Cardiac muscle cell (in vitro differentiated cells and primary cell): ENCODE measurements around the gene ABCA8. TPM values are rescaled to one million over a fixed set of nuclear protein-coding genes. Genes with fewer than 3 reads are reported as not detected.
"Not testable (repeated sequence)": the region's sequence is repeated elsewhere in the genome, so short reads cannot be mapped to it uniquely, and the experiment has no call there.

Experiments
- DNase-seq, 2 donors: peaks; one replicate each; pipeline versions ENCODE4 v3.0.0 to v3.0.0-alpha.2; 2010 to 2017; ENCODE audit warnings: low read depth in 1 of 2, low spot score in 1 of 2
- H3K27ac ChIP-seq: fragments of 200-600 bp; sonication (generic); 2 replicates; pipeline ENCODE4 v1.5.1; 2016
- H3K27me3 ChIP-seq: fragments of 200-600 bp; sonication (generic); 2 replicates; pipeline ENCODE4 v1.6.0; 2016; ENCODE audit warnings: control low read depth
- H3K36me3 ChIP-seq: fragments of 200-600 bp; sonication (generic); 2 replicates; pipeline ENCODE4 v1.5.1; 2016; ENCODE audit warnings: control low read depth
- H3K4me1 ChIP-seq: fragments of 200-600 bp; sonication (generic); 2 replicates; pipeline ENCODE4 v1.8.1; 2017; ENCODE audit warnings: low read depth, mild to moderate bottlenecking, mixed run types
- H3K4me3 ChIP-seq: fragments of 200-600 bp; sonication (generic); 2 replicates; pipeline ENCODE4 v1.5.1; 2016; ENCODE audit warnings: mild to moderate bottlenecking
- H3K9me3 ChIP-seq: fragments of 200-600 bp; sonication (generic); 2 replicates; pipeline ENCODE4 v1.5.1; 2017; ENCODE audit warnings: low read depth, mild to moderate bottlenecking, control low read depth
- CTCF ChIP-seq: IDR thresholded peaks from 2 replicates; pipeline ENCODE4 v1.5.1; 2012; ENCODE audit warnings: low read depth, mild to moderate bottlenecking, low read length
- polyA plus RNA-seq: library from polyadenylated mRNA; unstranded; fragments of >200 nt; fragmentation: Nextera tagmentation; extraction: Ambion mirVana; gene quantifications from 2 replicates; pipeline ENCODE4 v1.2.1, GENCODE V29; 2016
- total RNA-seq: library from RNA; depleted of rRNA; stranded (reverse); fragments of >200 nt; gene quantifications from 2 replicates; pipeline ENCODE4 v1.2.3, GENCODE V29; 2016

Gene ABCA8
- total and polyA plus RNA-seq, 2 experiments from 2014 or later: 10.1 to 10.8 TPM

- TF ChIP-seq CTCF: no peak
- H3K36me3 ChIP-seq: no peaks in the 10 kb centered on the region
- no peak overlapping the region for H3K27ac ChIP-seq
- H3K4me3 ChIP-seq: no peak overlapping the region
- no peak for DNase-seq
- H3K9me3 ChIP-seq: no peaks in the 10 kb centered on the region
- H3K4me1 ChIP-seq: no peaks in the 10 kb centered on the region
- no peaks in the 10 kb centered on the region for H3K27me3 ChIP-seq
These were observed 18.1 kb upstream of the ABCA8 start for GRCh38 chr17:68973098-68973846.

- H3K36me3 ChIP-seq: no peaks in the 10 kb centered on the region
- no peak overlapping the region for H3K27ac ChIP-seq
- DNase-seq: peak; percentile 50 to 58
- peak; percentile 64 for TF ChIP-seq CTCF
- no peaks in the 10 kb centered on the region for H3K9me3 ChIP-seq
- H3K4me1 ChIP-seq: no peaks in the 10 kb centered on the region
- no peak overlapping the region for H3K4me3 ChIP-seq
- no peaks in the 10 kb centered on the region for H3K27me3 ChIP-seq
These were observed 17.0 kb upstream of the ABCA8 start for GRCh38 chr17:68972119-68972704.

- Histone ChIP-seq H3K9me3 (no peaks in the 10 kb centered on the region), H3K4me3 (no peak overlapping the region), H3K27me3 (no peaks in the 10 kb centered on the region), H3K36me3 (no peaks in the 10 kb centered on the region), H3K4me1 (no peaks in the 10 kb centered on the region), H3K27ac (no peak overlapping the region)
- no peak for DNase-seq
- TF ChIP-seq CTCF: no peak
These were observed 13.9 kb upstream of the ABCA8 start for GRCh38 chr17:68969101-68969500.

GRCh38 chr17:68963958-68964357 is 8.8 kb upstream of the ABCA8 start:
- Histone ChIP-seq H3K27me3 (no peaks in the 10 kb centered on the region), H3K4me1 (no peaks in the 10 kb centered on the region)

GRCh38 chr17:68961214-68961882 is 6.2 kb upstream of the ABCA8 start:
- Histone ChIP-seq H3K4me3 (no peak overlapping the region), H3K27ac (no peak overlapping the region), H3K27me3 (no peaks in the 10 kb centered on the region), H3K9me3 (no peaks in the 10 kb centered on the region), H3K36me3 (no peaks in the 10 kb centered on the region), H3K4me1 (no peaks in the 10 kb centered on the region)
- no peak for TF ChIP-seq CTCF
- DNase-seq: no peak

More at GRCh38 chr17:68963958-68964357, 8.8 kb upstream of the ABCA8 start:
- Histone ChIP-seq H3K27ac (no peak overlapping the region), H3K9me3 (no peaks in the 10 kb centered on the region), H3K36me3 (no peaks in the 10 kb centered on the region), H3K4me3 (no peak overlapping the region)
- TF ChIP-seq CTCF: no peak
- DNase-seq: no peak

- peaks cover 13% of the 10 kb centered on the region for H3K4me1 ChIP-seq
- H3K27me3 ChIP-seq, H3K36me3 ChIP-seq, H3K27ac ChIP-seq, H3K4me3 ChIP-seq, DNase-seq, H3K9me3 ChIP-seq: not testable (repeated sequence)
These were observed 3.9 kb upstream of the ABCA8 start for GRCh38 chr17:68959117-68959516.
